H4 (cell line): ENCODE data around the gene C10orf95. TPM values are rescaled to one million over a fixed set of nuclear protein-coding genes. Genes with fewer than 3 reads are reported as not detected.
"Not testable (repeated sequence)": the region's sequence is repeated elsewhere in the genome, so short reads cannot be mapped to it uniquely, and the experiment has no call there.

ENCODE experiments used
- DNase-seq: peaks from one replicate; pipeline ENCODE4 v3.0.0-alpha.2; 2015; ENCODE audit warnings: low spot score
- total RNA-seq: library from RNA; depleted of rRNA; stranded (reverse); fragments of >200 nt; shearing (Covaris generic); gene quantifications from 2 replicates; pipeline ENCODE4 v1.2.3, GENCODE V29; 2014

C10orf95 gene
- total RNA-seq, 1 experiment from 2014 or later, result not detected

- DNase-seq, result no peak
These were observed 14.1 kb upstream of the C10orf95 start for GRCh38 chr10:102465466-102465865.

GRCh38 chr10:102463983-102464382 lies 12.6 kb upstream of the C10orf95 start:
- DNase-seq, result no peak

GRCh38 chr10:102462512-102463054 lies 11.2 kb upstream of the C10orf95 start:
- no peak for DNase-seq

GRCh38 chr10:102461187-102462054 lies 10.1 kb upstream of the C10orf95 start:
- DNase-seq, result peak; percentile 83

GRCh38 chr10:102460836-102461186 lies 9.5 kb upstream of the C10orf95 start:
- DNase-seq, result no peak

- DNase-seq, result no peak
These were observed 7.3 kb upstream of the C10orf95 start for GRCh38 chr10:102458656-102459055.

- DNase-seq, result no peak
These were observed 6.3 kb upstream of the C10orf95 start for GRCh38 chr10:102457591-102458150.

GRCh38 chr10:102455893-102456471 lies 4.6 kb upstream of the C10orf95 start:
- peak; percentile 85 for DNase-seq

GRCh38 chr10:102454662-102455487 lies 3.5 kb upstream of the C10orf95 start:
- not testable (repeated sequence) for DNase-seq

GRCh38 chr10:102453502-102453901 lies 2.2 kb upstream of the C10orf95 start:
- DNase-seq, result no peak

GRCh38 chr10:102452672-102453340 lies 1.5 kb upstream of the C10orf95 start:
- peak; percentile 79 for DNase-seq

- DNase-seq, result peak; percentile 63
These were observed 804 bp downstream of the C10orf95 start for GRCh38 chr10:102450374-102451104.

GRCh38 chr10:102450124-102450373 lies 1.3 kb downstream of the C10orf95 start:
- no peak for DNase-seq

- DNase-seq, result peak; percentile 77
These were observed 1.8 kb downstream of the C10orf95 start for GRCh38 chr10:102449321-102450123.

- DNase-seq, result no peak
These were observed 6.5 kb downstream of the C10orf95 start for GRCh38 chr10:102444851-102445250.

GRCh38 chr10:102438374-102438773 lies 13.0 kb downstream of the C10orf95 start:
- DNase-seq, result no peak

GRCh38 chr10:102437515-102437914 lies 13.8 kb downstream of the C10orf95 start:
- DNase-seq, result no peak

- no peak for DNase-seq
These were observed 15.0 kb downstream of the C10orf95 start for GRCh38 chr10:102436312-102436711.

GRCh38 chr10:102435529-102436233 lies 15.7 kb downstream of the C10orf95 start:
- no peak for DNase-seq
